HepG2 (cell line): Measurements from ENCODE around the gene BLOC1S1. TPM values are rescaled to one million over a fixed set of nuclear protein-coding genes. Genes with fewer than 3 reads are reported as not detected.

Experiments used
- CEBPB ChIP-seq: IDR thresholded peaks from 2 replicates; pipeline ENCODE4 v1.6.1; 2011; ENCODE audit warnings: low read depth, low read length, improper control_type of control experiment, borderline replicate concordance
- HNF4G ChIP-seq, 2 experiments: sonication (generic) in 1 of 2; formaldehyde crosslinking in 1 of 2; IDR thresholded peaks; 2 replicates each; pipeline versions ENCODE4 v1.4.0 to v1.6.1; 2011 to 2020; ENCODE audit warnings: borderline replicate concordance in 2 of 2, low read depth in 2 of 2, mild to moderate bottlenecking in 2 of 2, low read length in 1 of 2, missing genetic modification reagents in 1 of 2, moderate library complexity in 1 of 2
- SP4 ChIP-seq: sonication (generic); formaldehyde crosslinking; IDR thresholded peaks from 2 replicates; pipeline ENCODE4 v1.8.1; 2023; ENCODE audit warnings: mild to moderate bottlenecking, missing genetic modification reagents
- ZFP82 ChIP-seq: sonication (generic); formaldehyde crosslinking; IDR thresholded peaks from 2 replicates; pipeline ENCODE4 v1.5.1; 2020; ENCODE audit warnings: mild to moderate bottlenecking, missing genetic modification reagents, borderline replicate concordance
- ZMAT3 ChIP-seq: sonication (generic); formaldehyde crosslinking; conservative IDR thresholded peaks from 2 replicates; pipeline ENCODE4 v1.7.0; 2021; ENCODE audit warnings: missing genetic modification reagents
- ZNF207 ChIP-seq: fragments of 450-650 bp; IDR thresholded peaks from 2 replicates; pipeline ENCODE4 v1.6.1; 2016; ENCODE audit warnings: antibody characterized with exemption, borderline replicate concordance
- ZNF34 ChIP-seq: sonication (generic); formaldehyde crosslinking; IDR thresholded peaks from 2 replicates; pipeline ENCODE4 v1.4.0; 2020; ENCODE audit warnings: mild to moderate bottlenecking, missing genetic modification reagents, borderline replicate concordance
- ZNF615 ChIP-seq: sonication (generic); formaldehyde crosslinking; IDR thresholded peaks from 2 replicates; pipeline ENCODE4 v1.5.0; 2020; ENCODE audit warnings: mild to moderate bottlenecking, missing genetic modification reagents, borderline replicate concordance
- polyA plus RNA-seq, 8 experiments: library from polyadenylated mRNA; depleted of rRNA in 3 of 8; stranded (reverse) in 7 of 8; unstranded in 1 of 8; fragments of >200 nt; fragmentation: Illumina TruSeq in 4 of 8; extraction: Trizol in 4 of 8; gene quantifications; 2 replicates each; pipeline versions ENCODE4 v1.2.1 to v1.2.3, GENCODE V29; 2011 to 2016; ENCODE audit warnings: low read depth in 4 of 8, missing spikeins in 1 of 8, mixed read lengths in 1 of 8; ENCODE audit not compliant: insufficient read depth in 1 of 8
- total RNA-seq, 5 experiments: library from RNA; depleted of rRNA; stranded (reverse); fragments of >200 nt; fragmentation: Illumina TruSeq; extraction: Trizol; gene quantifications; 2 replicates each; pipeline ENCODE4 v1.2.3, GENCODE V29; 2016; ENCODE audit warnings: low read depth in 1 of 5
- TF ChIP-seq, protein P1 (sequence below): sonication (generic); formaldehyde crosslinking; IDR thresholded peaks from 2 replicates; pipeline ENCODE4 v1.9.0; 2021; ENCODE audit warnings: missing genetic modification reagents, borderline replicate concordance
- TF ChIP-seq, protein P2 (sequence below): sonication (generic); formaldehyde crosslinking; IDR thresholded peaks from 2 replicates; pipeline ENCODE4 v1.4.0; 2020; ENCODE audit warnings: missing genetic modification reagents
- TF ChIP-seq, protein P3 (sequence below): sonication (generic); formaldehyde crosslinking; IDR thresholded peaks from 2 replicates; pipeline ENCODE4 v1.8.0; 2022; ENCODE audit warnings: mild to moderate bottlenecking, missing genetic modification reagents; ENCODE audit not compliant: insufficient replicate concordance
- TF ChIP-seq, protein P4 (sequence below): sonication (generic); formaldehyde crosslinking; IDR thresholded peaks from 2 replicates; pipeline ENCODE4 v1.4.0; 2020; ENCODE audit warnings: missing genetic modification reagents
- TF ChIP-seq, protein P5 (sequence below): sonication (generic); formaldehyde crosslinking; conservative IDR thresholded peaks from 2 replicates; pipeline ENCODE4 v1.8.0; 2022; ENCODE audit warnings: mild to moderate bottlenecking, moderate library complexity, missing genetic modification reagents

BLOC1S1 gene
- total and polyA plus RNA-seq, 2 of the 13 experiments (the other 11 are each of a cell fraction or from before 2014, with no cell fraction given) = 55.1 to 95.3 TPM

DNA sequence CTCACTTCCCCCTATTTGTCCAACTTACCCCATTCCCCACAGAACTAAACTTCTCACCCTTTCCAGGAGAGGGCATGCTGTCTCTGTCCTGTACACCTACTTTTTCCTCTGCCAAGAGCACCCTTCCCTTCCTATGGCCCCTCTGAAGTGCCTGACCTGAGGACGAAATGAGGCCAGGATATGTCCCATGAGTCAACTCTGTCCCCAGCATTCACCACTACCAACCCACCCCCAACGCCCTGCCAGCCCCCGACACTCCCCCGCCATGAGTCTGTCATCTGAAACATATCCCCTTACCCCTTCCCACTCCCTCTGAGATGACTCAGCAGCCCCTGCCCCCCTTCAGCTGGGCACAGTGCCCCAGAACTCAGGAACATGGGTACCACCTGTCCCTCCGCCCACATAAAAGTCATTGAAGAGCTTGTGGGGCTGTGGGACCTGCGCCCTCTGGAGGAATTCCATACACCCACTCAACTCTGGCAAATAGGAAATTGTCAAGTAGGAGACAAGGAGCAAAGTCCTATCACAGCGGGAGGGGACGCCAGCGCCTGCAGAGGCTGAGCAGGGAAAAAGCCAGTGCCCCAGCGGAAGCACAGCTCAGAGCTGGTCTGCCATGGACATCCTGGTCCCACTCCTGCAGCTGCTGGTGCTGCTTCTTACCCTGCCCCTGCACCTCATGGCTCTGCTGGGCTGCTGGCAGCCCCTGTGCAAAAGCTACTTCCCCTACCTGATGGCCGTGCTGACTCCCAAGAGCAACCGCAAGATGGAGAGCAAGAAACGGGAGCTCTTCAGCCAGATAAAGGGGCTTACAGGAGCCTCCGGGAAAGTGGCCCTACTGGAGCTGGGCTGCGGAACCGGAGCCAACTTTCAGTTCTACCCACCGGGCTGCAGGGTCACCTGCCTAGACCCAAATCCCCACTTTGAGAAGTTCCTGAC is 34.4 kb upstream of the BLOC1S1 start (continued):
- TF ChIP-seq, protein P1, sequence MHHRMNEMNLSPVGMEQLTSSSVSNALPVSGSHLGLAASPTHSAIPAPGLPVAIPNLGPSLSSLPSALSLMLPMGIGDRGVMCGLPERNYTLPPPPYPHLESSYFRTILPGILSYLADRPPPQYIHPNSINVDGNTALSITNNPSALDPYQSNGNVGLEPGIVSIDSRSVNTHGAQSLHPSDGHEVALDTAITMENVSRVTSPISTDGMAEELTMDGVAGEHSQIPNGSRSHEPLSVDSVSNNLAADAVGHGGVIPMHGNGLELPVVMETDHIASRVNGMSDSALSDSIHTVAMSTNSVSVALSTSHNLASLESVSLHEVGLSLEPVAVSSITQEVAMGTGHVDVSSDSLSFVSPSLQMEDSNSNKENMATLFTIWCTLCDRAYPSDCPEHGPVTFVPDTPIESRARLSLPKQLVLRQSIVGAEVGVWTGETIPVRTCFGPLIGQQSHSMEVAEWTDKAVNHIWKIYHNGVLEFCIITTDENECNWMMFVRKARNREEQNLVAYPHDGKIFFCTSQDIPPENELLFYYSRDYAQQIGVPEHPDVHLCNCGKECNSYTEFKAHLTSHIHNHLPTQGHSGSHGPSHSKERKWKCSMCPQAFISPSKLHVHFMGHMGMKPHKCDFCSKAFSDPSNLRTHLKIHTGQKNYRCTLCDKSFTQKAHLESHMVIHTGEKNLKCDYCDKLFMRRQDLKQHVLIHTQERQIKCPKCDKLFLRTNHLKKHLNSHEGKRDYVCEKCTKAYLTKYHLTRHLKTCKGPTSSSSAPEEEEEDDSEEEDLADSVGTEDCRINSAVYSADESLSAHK = no peak
- TF ChIP-seq, protein P2, sequence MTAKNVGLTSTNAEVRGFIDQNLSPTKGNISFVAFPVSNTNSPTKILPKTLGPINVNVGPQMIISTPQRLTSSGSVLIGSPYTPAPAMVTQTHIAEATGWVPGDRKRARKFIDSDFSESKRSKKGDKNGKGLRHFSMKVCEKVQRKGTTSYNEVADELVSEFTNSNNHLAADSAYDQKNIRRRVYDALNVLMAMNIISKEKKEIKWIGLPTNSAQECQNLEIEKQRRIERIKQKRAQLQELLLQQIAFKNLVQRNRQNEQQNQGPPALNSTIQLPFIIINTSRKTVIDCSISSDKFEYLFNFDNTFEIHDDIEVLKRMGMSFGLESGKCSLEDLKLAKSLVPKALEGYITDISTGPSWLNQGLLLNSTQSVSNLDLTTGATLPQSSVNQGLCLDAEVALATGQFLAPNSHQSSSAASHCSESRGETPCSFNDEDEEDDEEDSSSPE (CRISPR knock-in tag) = peak; percentile 55; the same call in 1 of the 2 replicates
- peak; percentile 89 for TF ChIP-seq HNF4G (IDR thresholded peaks at IDR 0.05; ENCODE audit: borderline replicate concordance, low read depth, low read length)
- peak; percentile 95 for TF ChIP-seq HNF4G (CRISPR knock-in tag; IDR thresholded peaks at IDR 0.05; ENCODE audit: borderline replicate concordance, low read depth)
- TF ChIP-seq ZNF615 (CRISPR knock-in tag) = no peak
- no peak for TF ChIP-seq ZMAT3 (CRISPR knock-in tag)
- TF ChIP-seq, protein P3, sequence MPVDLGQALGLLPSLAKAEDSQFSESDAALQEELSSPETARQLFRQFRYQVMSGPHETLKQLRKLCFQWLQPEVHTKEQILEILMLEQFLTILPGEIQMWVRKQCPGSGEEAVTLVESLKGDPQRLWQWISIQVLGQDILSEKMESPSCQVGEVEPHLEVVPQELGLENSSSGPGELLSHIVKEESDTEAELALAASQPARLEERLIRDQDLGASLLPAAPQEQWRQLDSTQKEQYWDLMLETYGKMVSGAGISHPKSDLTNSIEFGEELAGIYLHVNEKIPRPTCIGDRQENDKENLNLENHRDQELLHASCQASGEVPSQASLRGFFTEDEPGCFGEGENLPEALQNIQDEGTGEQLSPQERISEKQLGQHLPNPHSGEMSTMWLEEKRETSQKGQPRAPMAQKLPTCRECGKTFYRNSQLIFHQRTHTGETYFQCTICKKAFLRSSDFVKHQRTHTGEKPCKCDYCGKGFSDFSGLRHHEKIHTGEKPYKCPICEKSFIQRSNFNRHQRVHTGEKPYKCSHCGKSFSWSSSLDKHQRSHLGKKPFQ (CRISPR knock-in tag) = no peak
- TF ChIP-seq, protein P4, sequence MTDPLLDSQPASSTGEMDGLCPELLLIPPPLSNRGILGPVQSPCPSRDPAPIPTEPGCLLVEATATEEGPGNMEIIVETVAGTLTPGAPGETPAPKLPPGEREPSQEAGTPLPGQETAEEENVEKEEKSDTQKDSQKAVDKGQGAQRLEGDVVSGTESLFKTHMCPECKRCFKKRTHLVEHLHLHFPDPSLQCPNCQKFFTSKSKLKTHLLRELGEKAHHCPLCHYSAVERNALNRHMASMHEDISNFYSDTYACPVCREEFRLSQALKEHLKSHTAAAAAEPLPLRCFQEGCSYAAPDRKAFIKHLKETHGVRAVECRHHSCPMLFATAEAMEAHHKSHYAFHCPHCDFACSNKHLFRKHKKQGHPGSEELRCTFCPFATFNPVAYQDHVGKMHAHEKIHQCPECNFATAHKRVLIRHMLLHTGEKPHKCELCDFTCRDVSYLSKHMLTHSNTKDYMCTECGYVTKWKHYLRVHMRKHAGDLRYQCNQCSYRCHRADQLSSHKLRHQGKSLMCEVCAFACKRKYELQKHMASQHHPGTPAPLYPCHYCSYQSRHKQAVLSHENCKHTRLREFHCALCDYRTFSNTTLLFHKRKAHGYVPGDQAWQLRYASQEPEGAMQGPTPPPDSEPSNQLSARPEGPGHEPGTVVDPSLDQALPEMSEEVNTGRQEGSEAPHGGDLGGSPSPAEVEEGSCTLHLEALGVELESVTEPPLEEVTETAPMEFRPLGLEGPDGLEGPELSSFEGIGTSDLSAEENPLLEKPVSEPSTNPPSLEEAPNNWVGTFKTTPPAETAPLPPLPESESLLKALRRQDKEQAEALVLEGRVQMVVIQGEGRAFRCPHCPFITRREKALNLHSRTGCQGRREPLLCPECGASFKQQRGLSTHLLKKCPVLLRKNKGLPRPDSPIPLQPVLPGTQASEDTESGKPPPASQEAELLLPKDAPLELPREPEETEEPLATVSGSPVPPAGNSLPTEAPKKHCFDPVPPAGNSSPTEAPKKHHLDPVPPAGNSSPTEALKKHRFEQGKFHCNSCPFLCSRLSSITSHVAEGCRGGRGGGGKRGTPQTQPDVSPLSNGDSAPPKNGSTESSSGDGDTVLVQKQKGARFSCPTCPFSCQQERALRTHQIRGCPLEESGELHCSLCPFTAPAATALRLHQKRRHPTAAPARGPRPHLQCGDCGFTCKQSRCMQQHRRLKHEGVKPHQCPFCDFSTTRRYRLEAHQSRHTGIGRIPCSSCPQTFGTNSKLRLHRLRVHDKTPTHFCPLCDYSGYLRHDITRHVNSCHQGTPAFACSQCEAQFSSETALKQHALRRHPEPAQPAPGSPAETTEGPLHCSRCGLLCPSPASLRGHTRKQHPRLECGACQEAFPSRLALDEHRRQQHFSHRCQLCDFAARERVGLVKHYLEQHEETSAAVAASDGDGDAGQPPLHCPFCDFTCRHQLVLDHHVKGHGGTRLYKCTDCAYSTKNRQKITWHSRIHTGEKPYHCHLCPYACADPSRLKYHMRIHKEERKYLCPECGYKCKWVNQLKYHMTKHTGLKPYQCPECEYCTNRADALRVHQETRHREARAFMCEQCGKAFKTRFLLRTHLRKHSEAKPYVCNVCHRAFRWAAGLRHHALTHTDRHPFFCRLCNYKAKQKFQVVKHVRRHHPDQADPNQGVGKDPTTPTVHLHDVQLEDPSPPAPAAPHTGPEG (CRISPR knock-in tag) = no peak
- no peak for TF ChIP-seq ZFP82 (CRISPR knock-in tag)
- no peak for TF ChIP-seq ZNF34 (CRISPR knock-in tag)
- TF ChIP-seq, protein P5, sequence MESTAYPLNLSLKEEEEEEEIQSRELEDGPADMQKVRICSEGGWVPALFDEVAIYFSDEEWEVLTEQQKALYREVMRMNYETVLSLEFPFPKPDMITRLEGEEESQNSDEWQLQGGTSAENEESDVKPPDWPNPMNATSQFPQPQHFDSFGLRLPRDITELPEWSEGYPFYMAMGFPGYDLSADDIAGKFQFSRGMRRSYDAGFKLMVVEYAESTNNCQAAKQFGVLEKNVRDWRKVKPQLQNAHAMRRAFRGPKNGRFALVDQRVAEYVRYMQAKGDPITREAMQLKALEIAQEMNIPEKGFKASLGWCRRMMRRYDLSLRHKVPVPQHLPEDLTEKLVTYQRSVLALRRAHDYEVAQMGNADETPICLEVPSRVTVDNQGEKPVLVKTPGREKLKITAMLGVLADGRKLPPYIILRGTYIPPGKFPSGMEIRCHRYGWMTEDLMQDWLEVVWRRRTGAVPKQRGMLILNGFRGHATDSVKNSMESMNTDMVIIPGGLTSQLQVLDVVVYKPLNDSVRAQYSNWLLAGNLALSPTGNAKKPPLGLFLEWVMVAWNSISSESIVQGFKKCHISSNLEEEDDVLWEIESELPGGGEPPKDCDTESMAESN (CRISPR knock-in tag) = peak; percentile 50; the same call in 1 of the 2 replicates
- no peak for TF ChIP-seq ZNF207
- no peak for TF ChIP-seq CEBPB
- TF ChIP-seq SP4 (CRISPR knock-in tag) = peak; percentile 68
